CD4-positive, alpha-beta T cell (primary cell): ENCODE results near the gene GPC5. TPM values are rescaled to one million over a fixed set of nuclear protein-coding genes. Genes with fewer than 3 reads are reported as not detected.

Experiments
- ATAC-seq: fragments of 200-7000 bp; cut with Tn5 transposase; one replicate; pipeline ENCODE4 v1.10.0; 2022; ENCODE audit warnings: mild to moderate bottlenecking; ENCODE audit not compliant: poor library complexity
- CTCF ChIA-PET: fragments of 350-600 bp; sonication (Branson Sonifier 250); formaldehyde crosslinking; loops from one replicate; lab custom pipeline; 2021; ENCODE audit warnings: antibody characterized with exemption, inconsistent platforms; lab: Charles Lee
- POLR2A ChIA-PET: fragments of 350-600 bp; sonication (Branson Sonifier 250); formaldehyde crosslinking; loops from one replicate; lab custom pipeline; 2021; ENCODE audit warnings: antibody characterized with exemption, inconsistent platforms; lab: Charles Lee
- DNase-seq, 14 experiments: peaks; one replicate each; pipeline ENCODE4 v3.0.0-alpha.2; 2013 to 2020; ENCODE audit warnings: mixed read lengths in 2 of 14
- H3K27ac ChIP-seq, 2 donors: one replicate each; pipeline versions ENCODE4 v1.5.1 to v1.7.0; 2013; ENCODE audit warnings: low read length in 2 of 2, low read depth in 1 of 2, mild to moderate bottlenecking in 1 of 2
- H3K27me3 ChIP-seq, 2 experiments: 1 replicate in 1 of 2; 2 replicates in 1 of 2; pipeline versions ENCODE4 v1.6.1 to v1.7.0; 2013; ENCODE audit warnings: low read length in 2 of 2, control low read depth in 1 of 2, mild to moderate bottlenecking in 1 of 2, moderate library complexity in 1 of 2; ENCODE audit not compliant: insufficient read depth in 2 of 2, control insufficient read depth in 1 of 2
- H3K36me3 ChIP-seq: one replicate; pipeline ENCODE4 v1.6.1; 2013; ENCODE audit warnings: low read length, control low read depth; ENCODE audit not compliant: insufficient read depth
- H3K4me1 ChIP-seq: one replicate; pipeline ENCODE4 v1.6.1; 2013; ENCODE audit warnings: low read length, control low read depth; ENCODE audit not compliant: insufficient read depth
- H3K4me3 ChIP-seq: one replicate; pipeline ENCODE4 v1.5.1; 2013; ENCODE audit warnings: mild to moderate bottlenecking, low read length, moderate library complexity
- H3K9me3 ChIP-seq, 2 experiments: 1 replicate in 1 of 2; 2 replicates in 1 of 2; pipeline versions ENCODE4 v1.6.1 to v1.7.0; 2013; ENCODE audit warnings: low read length in 2 of 2, mild to moderate bottlenecking in 2 of 2, control low read depth in 1 of 2, moderate library complexity in 1 of 2; ENCODE audit not compliant: control insufficient read depth in 1 of 2, insufficient read depth in 1 of 2
- H3K27ac Mint-ChIP-seq: one replicate; pipeline ENCODE4 v1.8.0; 2020; ENCODE audit warnings: mixed read lengths
- H3K27me3 Mint-ChIP-seq: one replicate; pipeline ENCODE4 v1.8.0; 2021; ENCODE audit warnings: mixed read lengths
- H3K36me3 Mint-ChIP-seq: one replicate; pipeline ENCODE4 v1.8.0; 2021; ENCODE audit warnings: low read depth, mixed read lengths
- H3K4me1 Mint-ChIP-seq: one replicate; pipeline ENCODE4 v1.8.0; 2021; ENCODE audit warnings: low read depth, mixed read lengths
- H3K4me3 Mint-ChIP-seq: one replicate; pipeline ENCODE4 v1.8.0; 2020; ENCODE audit warnings: mild to moderate bottlenecking, mixed read lengths
- H3K9me3 Mint-ChIP-seq: one replicate; pipeline ENCODE4 v1.8.0; 2020; ENCODE audit warnings: mixed read lengths
- intact Hi-C, 2 experiments: fragments of 100-400 bp; cut with DNase I in 1 of 2; cut with micrococcal nuclease in 1 of 2; formaldehyde crosslinking; loops; one replicate each; pipeline versions ENCODE4 v1.15.1 to v1.9.0; 2023 to 2025; cut with DNase I, micrococcal nuclease
- total RNA-seq, 174 experiments: library from RNA in 2 of 174; stranded (reverse) in 2 of 174; gene quantifications; one replicate each; pipeline ENCODE4 v1.2.3 and lab custom pipeline; 2021 to 2026
- TF ChIP-seq, protein P1 (sequence below): fragments of 200-600 bp; IDR thresholded peaks from one replicate; pipeline ENCODE4 v1.8.0; 2022; ENCODE audit warnings: antibody characterized with exemption, mild to moderate bottlenecking

Gene GPC5
- total RNA-seq, 2 experiments from 2014 or later, result not detected

- Mint-ChIP-seq H3K4me1 (no peaks in the 10 kb centered on the region), H3K9me3 (no peaks in the 10 kb centered on the region), H3K27me3 (no peaks in the 10 kb centered on the region), H3K27ac (no peak overlapping the region), H3K36me3 (no peaks in the 10 kb centered on the region), H3K4me3 (no peak overlapping the region)
- intact Hi-C loops, result no loop called here
- H3K9me3 ChIP-seq, result no peaks in the 10 kb centered on the region
- DNase-seq (no peak), ATAC-seq (no peak)
- H3K4me1 ChIP-seq, result no peaks in the 10 kb centered on the region
- ChIA-PET POLR2A (no interaction called here), CTCF (no interaction called here)
- H3K36me3 ChIP-seq, result no peaks in the 10 kb centered on the region
- TF ChIP-seq, protein P1, sequence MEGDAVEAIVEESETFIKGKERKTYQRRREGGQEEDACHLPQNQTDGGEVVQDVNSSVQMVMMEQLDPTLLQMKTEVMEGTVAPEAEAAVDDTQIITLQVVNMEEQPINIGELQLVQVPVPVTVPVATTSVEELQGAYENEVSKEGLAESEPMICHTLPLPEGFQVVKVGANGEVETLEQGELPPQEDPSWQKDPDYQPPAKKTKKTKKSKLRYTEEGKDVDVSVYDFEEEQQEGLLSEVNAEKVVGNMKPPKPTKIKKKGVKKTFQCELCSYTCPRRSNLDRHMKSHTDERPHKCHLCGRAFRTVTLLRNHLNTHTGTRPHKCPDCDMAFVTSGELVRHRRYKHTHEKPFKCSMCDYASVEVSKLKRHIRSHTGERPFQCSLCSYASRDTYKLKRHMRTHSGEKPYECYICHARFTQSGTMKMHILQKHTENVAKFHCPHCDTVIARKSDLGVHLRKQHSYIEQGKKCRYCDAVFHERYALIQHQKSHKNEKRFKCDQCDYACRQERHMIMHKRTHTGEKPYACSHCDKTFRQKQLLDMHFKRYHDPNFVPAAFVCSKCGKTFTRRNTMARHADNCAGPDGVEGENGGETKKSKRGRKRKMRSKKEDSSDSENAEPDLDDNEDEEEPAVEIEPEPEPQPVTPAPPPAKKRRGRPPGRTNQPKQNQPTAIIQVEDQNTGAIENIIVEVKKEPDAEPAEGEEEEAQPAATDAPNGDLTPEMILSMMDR, result no peak
- H3K4me3 ChIP-seq, result no peak overlapping the region
- no peak overlapping the region for H3K27ac ChIP-seq
- H3K27me3 ChIP-seq, result no peaks in the 10 kb centered on the region
These were observed 286.3 kb downstream of the GPC5 start for GRCh38 chr13:91684746-91685145.

DNA sequence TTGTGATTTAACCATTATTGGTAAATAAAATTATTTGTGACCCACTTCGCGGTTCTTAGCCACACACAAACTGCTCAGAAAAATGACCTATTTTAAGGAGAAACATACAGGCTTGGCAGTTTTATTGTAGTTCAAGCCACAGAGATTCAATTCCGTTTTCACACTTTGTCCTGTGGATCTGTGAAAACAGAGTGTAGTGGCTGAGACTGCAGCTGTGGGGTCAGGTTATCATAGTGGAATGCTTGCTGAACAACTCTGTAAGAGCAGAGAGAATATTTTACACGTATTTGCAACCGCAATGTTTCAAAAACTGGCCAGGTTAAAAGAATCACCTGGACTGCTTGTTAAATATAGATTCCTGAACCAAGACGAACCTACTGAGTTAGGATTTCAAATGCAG, 292.5 kb downstream of the GPC5 start:
- DNase-seq, result no peak
- POLR2A ChIA-PET, result no interaction called here

GRCh38 chr13:91693466-91693865, 295.0 kb downstream of the GPC5 start:
- no peaks in the 10 kb centered on the region for H3K4me1 ChIP-seq
- Mint-ChIP-seq H3K4me1 (no peaks in the 10 kb centered on the region), H3K27ac (no peak overlapping the region), H3K36me3 (no peaks in the 10 kb centered on the region), H3K4me3 (no peak overlapping the region), H3K27me3 (no peaks in the 10 kb centered on the region), H3K9me3 (no peaks in the 10 kb centered on the region)
- TF ChIP-seq, protein P1, result no peak
- no peak for DNase-seq
- H3K9me3 ChIP-seq, result no peaks in the 10 kb centered on the region
- intact Hi-C loops, result no loop called here
- no peak for ATAC-seq
- no peaks in the 10 kb centered on the region for H3K27me3 ChIP-seq
- H3K27ac ChIP-seq, result no peak overlapping the region
- ChIA-PET POLR2A (no interaction called here), CTCF (no interaction called here)
- no peak overlapping the region for H3K4me3 ChIP-seq
- no peaks in the 10 kb centered on the region for H3K36me3 ChIP-seq

More for the DNA sequence above, 292.5 kb downstream of the GPC5 start:
- no peak overlapping the region for H3K4me3 Mint-ChIP-seq
- no peaks in the 10 kb centered on the region for H3K36me3 Mint-ChIP-seq
- H3K4me1 ChIP-seq, result no peaks in the 10 kb centered on the region
- H3K27me3 Mint-ChIP-seq, result no peaks in the 10 kb centered on the region
- no peak for ATAC-seq
- no peaks in the 10 kb centered on the region for H3K36me3 ChIP-seq
- H3K27me3 ChIP-seq, result no peaks in the 10 kb centered on the region
- TF ChIP-seq, protein P1, result no peak
- H3K9me3 Mint-ChIP-seq, result no peaks in the 10 kb centered on the region
- CTCF ChIA-PET, result no interaction called here
- H3K27ac ChIP-seq, result no peak overlapping the region
- no peak overlapping the region for H3K4me3 ChIP-seq
- H3K4me1 Mint-ChIP-seq, result no peaks in the 10 kb centered on the region
- no peak overlapping the region for H3K27ac Mint-ChIP-seq
- H3K9me3 ChIP-seq, result no peaks in the 10 kb centered on the region
- intact Hi-C loops, result no loop called here
